Spleen (tissue), 11 donors: ENCODE results near the gene ASB1. TPM values are rescaled to one million over a fixed set of nuclear protein-coding genes. Genes with fewer than 3 reads are reported as not detected.

Experiments used
- DNase-seq: peaks from one replicate; pipeline ENCODE4 v3.0.0-alpha.2; 2020
- H3K27ac ChIP-seq, 8 donors: fragments of 200-600 bp; sonication (generic) in 7 of 8; 1 replicate in 4 of 8; 2 replicates in 4 of 8; pipeline versions ENCODE4 v1.5.0 to v1.8.0; 2016 to 2021; ENCODE audit warnings: inconsistent platforms in 4 of 8, mild to moderate bottlenecking in 4 of 8, moderate library complexity in 1 of 8
- H3K27me3 ChIP-seq, 7 donors: fragments of 200-600 bp; sonication (generic) in 6 of 7; replicated peaks in 1 of 7; 1 replicate in 4 of 7; 2 replicates in 3 of 7; pipeline versions ENCODE4 v1.5.0 to v1.8.0; 2016 to 2021; ENCODE audit warnings: inconsistent platforms in 3 of 7, mild to moderate bottlenecking in 1 of 7
- H3K36me3 ChIP-seq, 6 donors: fragments of 200-600 bp; sonication (generic) in 5 of 6; 1 replicate in 4 of 6; 2 replicates in 2 of 6; pipeline versions ENCODE4 v1.5.0 to v1.8.0; 2016 to 2021; ENCODE audit warnings: inconsistent platforms in 2 of 6
- H3K4me1 ChIP-seq, 6 donors: fragments of 200-600 bp; sonication (generic) in 5 of 6; 1 replicate in 3 of 6; 2 replicates in 3 of 6; pipeline versions ENCODE4 v1.5.0 to v1.8.0; 2016 to 2021; ENCODE audit warnings: inconsistent platforms in 3 of 6
- H3K4me3 ChIP-seq, 8 donors: fragments of 200-600 bp; sonication (generic) in 7 of 8; 1 replicate in 4 of 8; 2 replicates in 4 of 8; pipeline versions ENCODE4 v1.5.0 to v1.8.0; 2016 to 2021; ENCODE audit warnings: inconsistent platforms in 4 of 8, mild to moderate bottlenecking in 4 of 8, moderate library complexity in 2 of 8
- H3K9me3 ChIP-seq, 8 donors: fragments of 200-600 bp; sonication (generic) in 7 of 8; 1 replicate in 4 of 8; 2 replicates in 4 of 8; pipeline versions ENCODE4 v1.5.0 to v1.8.0; 2016 to 2021; ENCODE audit warnings: inconsistent platforms in 4 of 8
- CTCF ChIP-seq, 11 experiments: fragments of 200-600 bp in 7 of 11; fragments of 450-650 bp in 4 of 11; sonication (generic) in 4 of 11; IDR thresholded peaks in 8 of 11; conservative IDR thresholded peaks in 3 of 11; 1 replicate in 7 of 11; 2 replicates in 4 of 11; pipeline versions ENCODE4 v1.4.0 to v1.8.0; 2016 to 2021; ENCODE audit warnings: antibody characterized with exemption in 11 of 11, inconsistent platforms in 4 of 11, mild to moderate bottlenecking in 1 of 11
- POLR2A ChIP-seq, 3 donors: fragments of 450-650 bp; IDR thresholded peaks; one replicate each; pipeline ENCODE4 v1.5.1; 2017; ENCODE audit warnings: antibody characterized with exemption in 3 of 3, mild to moderate bottlenecking in 1 of 3
- POLR2AphosphoS5 ChIP-seq, 3 donors: sonication (generic); formaldehyde crosslinking; IDR thresholded peaks; one replicate each; pipeline ENCODE4 v1.5.1; 2017; ENCODE audit warnings: antibody characterized with exemption in 3 of 3
- WGBS, 5 donors: extraction: QIAGEN DNeasy Blood & Tissue Kit in 3 of 5; methylation state at CpG; one replicate each; pipeline versions ENCODE4 v1.1.5 to v1.1.7; 2013 to 2018; 5-methylcytosine and 5-hydroxymethylcytosine counted together
- intact Hi-C: fragments of 100-400 bp; cut with DNase I; formaldehyde crosslinking; loops from one replicate; pipeline ENCODE4 v1.15.0; 2023; ENCODE audit warnings: low total_unique reads
- polyA plus RNA-seq, 3 donors: library from polyadenylated mRNA; stranded (reverse); fragments of 200-250 nt; gene quantifications; one replicate each; pipeline ENCODE4 v1.2.1, GENCODE V29; 2013
- total RNA-seq, 7 donors: library from RNA; depleted of rRNA in 3 of 7; stranded (reverse); fragments of >200 nt in 3 of 7; fragmentation: NEBNext Ultra II Directional in 4 of 7; extraction: Animal tissue kit (Norgen Biotek cat#: 25700) in 4 of 7; gene quantifications; one replicate each; pipeline versions ENCODE4 v1.1.0 to v1.2.1, GENCODE V29; 2016 to 2021
- donor health status: healthy with polysubstance abuse.
- donor health status: DM: no; HTN: no; CAD: no; lungs with moderate emphysema.
- donor health status: DM: no; HTN: no; CAD: no.
- donor health status: Bipolar disorder and iron deficiency.
- donor health status: healthy.
- donor health status: DM: no; HTN: no; CAD: no.
- donor health status: DM: yes; HTN: yes; CAD: no.

ASB1 gene
- total and polyA plus RNA-seq, 10 donors = 17.5 to 33.1 (median 26.5) TPM

DNA sequence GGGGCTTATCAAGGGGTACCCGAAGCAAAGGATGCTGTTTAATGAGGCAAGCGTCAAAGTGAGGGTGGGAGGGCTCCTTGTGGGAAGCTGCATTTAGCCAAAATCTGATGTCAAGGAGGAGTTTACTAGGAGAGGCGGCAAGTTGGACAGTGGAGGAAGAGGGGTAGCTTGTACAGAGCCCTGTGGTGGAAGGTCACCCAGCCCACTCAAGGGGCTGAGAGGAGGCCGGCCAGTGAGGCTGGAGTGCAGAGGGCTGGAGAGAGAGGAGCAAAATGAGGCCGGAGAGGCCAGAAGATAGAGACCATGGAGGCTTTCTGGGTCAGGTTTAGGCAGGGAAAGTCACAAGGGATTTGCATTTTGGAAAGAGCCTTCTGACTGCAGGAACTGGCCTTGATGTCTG is 49.5 kb downstream of the ASB1 start:
- DNase-seq = no peak
- Histone ChIP-seq H3K36me3 (no peaks in the 10 kb centered on the region), H3K27me3 (no peaks in the 10 kb centered on the region), H3K4me1 (no peaks in the 10 kb centered on the region), H3K9me3 (peaks cover 5 to 81% (median 75%) of the 10 kb centered on the region in 8 donors), H3K4me3 (no peak overlapping the region), H3K27ac (no peak overlapping the region)
- 79 to 84% (median 81%) methylated on average over 5 of the region's 5 CpGs for WGBS, 5 donors
- no peak for TF ChIP-seq POLR2AphosphoS5 (IDR thresholded peaks at IDR 0.05)
- no peak for TF ChIP-seq POLR2A (IDR thresholded peaks at IDR 0.05)
- TF ChIP-seq CTCF (IDR thresholded peaks at IDR 0.05 in 8 of 11, conservative IDR thresholded peaks at IDR 0.05 in 3 of 11) = no peak
- intact Hi-C loops = no loop called here

- Histone ChIP-seq H3K9me3 (peaks cover 5 to 68% (median 59%) of the 10 kb centered on the region in 8 donors), H3K4me1 (no peaks in the 10 kb centered on the region), H3K36me3 (no peaks in the 10 kb centered on the region), H3K27me3 (no peaks in the 10 kb centered on the region), H3K4me3 (no peak overlapping the region), H3K27ac (no peak overlapping the region)
- intact Hi-C loops = no loop called here
- 86 to 95% (median 87%) methylated on average over 4 of the region's 4 CpGs for WGBS, 5 donors
- no peak for DNase-seq
- TF ChIP-seq CTCF (IDR thresholded peaks at IDR 0.05 in 8 of 11, conservative IDR thresholded peaks at IDR 0.05 in 3 of 11) (no peak), POLR2A (IDR thresholded peaks at IDR 0.05) (no peak), POLR2AphosphoS5 (IDR thresholded peaks at IDR 0.05) (no peak)
Observed at GRCh38 chr2:238478216-238478615, 51.5 kb downstream of the ASB1 start.

GRCh38 chr2:238479847-238480246 is 53.1 kb downstream of the ASB1 start:
- DNase-seq = no peak
- intact Hi-C loops = no loop called here
- Histone ChIP-seq H3K4me3 (no peak overlapping the region), H3K9me3 (peaks cover 5 to 54% (median 45%) of the 10 kb centered on the region in 8 donors), H3K4me1 (no peaks in the 10 kb centered on the region), H3K27ac (no peak overlapping the region), H3K36me3 (no peaks in the 10 kb centered on the region), H3K27me3 (no peaks in the 10 kb centered on the region)
- TF ChIP-seq POLR2AphosphoS5 (IDR thresholded peaks at IDR 0.05) = no peak
- no peak for TF ChIP-seq POLR2A (IDR thresholded peaks at IDR 0.05)
- TF ChIP-seq CTCF (IDR thresholded peaks at IDR 0.05 in 8 of 11, conservative IDR thresholded peaks at IDR 0.05 in 3 of 11) = no peak
- 83 to 97% (median 91%) methylated on average over 1 of the region's 1 CpG for WGBS, 5 donors

DNA sequence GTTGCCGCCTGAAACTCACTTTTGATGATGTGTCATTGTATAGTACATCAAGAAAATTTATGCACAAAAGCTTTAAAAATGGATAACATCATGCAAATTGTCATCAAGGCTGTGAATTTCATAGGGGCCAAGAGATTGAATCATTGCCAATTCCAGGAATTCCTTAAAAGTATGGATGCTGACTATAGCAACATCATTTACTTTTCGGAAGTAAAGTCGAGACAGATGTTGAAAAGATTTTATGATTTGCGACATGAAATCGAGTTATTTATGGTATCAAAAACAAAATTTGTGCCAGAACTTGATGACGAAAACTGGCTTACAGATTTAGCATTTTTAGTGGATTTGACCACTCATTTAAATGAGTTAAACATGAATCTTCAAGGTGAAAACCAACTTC is 56.3 kb downstream of the ASB1 start:
- no peak for TF ChIP-seq POLR2A (IDR thresholded peaks at IDR 0.05)
- Histone ChIP-seq H3K27ac (no peak overlapping the region), H3K4me3 (no peak overlapping the region), H3K27me3 (no peaks in the 10 kb centered on the region), H3K4me1 (no peaks in the 10 kb centered on the region), H3K36me3 (no peaks in the 10 kb centered on the region), H3K9me3 (peaks cover 5 to 42% (median 34%) of the 10 kb centered on the region in 8 donors)
- 89 to 91% (median 91%) methylated on average over 6 of the region's 6 CpGs for WGBS, 5 donors
- DNase-seq = no peak
- intact Hi-C loops = no loop called here

DNA sequence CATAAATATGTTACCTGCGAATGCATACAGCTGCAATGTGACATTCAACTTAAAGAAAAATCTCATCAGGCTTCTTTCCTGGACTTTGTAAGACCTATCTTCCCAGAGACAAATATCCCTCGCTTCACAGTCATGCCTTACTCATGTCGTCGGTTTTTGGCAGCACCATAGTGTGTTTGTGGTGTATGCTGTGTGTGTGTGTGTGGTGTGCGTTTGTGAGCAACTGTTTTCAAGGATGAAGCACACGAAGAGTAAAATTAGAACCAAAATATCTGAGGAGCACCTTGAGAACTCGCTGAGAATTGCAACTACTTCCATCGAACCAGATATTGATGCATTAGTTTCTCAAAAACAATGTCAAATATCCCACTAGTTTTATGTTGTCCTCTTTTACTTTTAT is 56.9 kb downstream of the ASB1 start:
- Histone ChIP-seq H3K36me3 (no peaks in the 10 kb centered on the region), H3K27me3 (no peaks in the 10 kb centered on the region), H3K4me1 (no peaks in the 10 kb centered on the region), H3K9me3 (peaks cover 5 to 35% (median 27%) of the 10 kb centered on the region in 8 donors), H3K4me3 (no peak overlapping the region), H3K27ac (no peak overlapping the region)
- WGBS, 5 donors = 83 to 85% (median 84%) methylated on average over 8 of the region's 8 CpGs
- no peak for DNase-seq
- intact Hi-C loops = no loop called here
- TF ChIP-seq CTCF (IDR thresholded peaks at IDR 0.05 in 8 of 11, conservative IDR thresholded peaks at IDR 0.05 in 3 of 11) = no peak
- TF ChIP-seq POLR2AphosphoS5 (IDR thresholded peaks at IDR 0.05) = no peak
- TF ChIP-seq POLR2A (IDR thresholded peaks at IDR 0.05) = no peak
